Thyroid gland (tissue), 4 donors: ENCODE results near the gene NPW.

Experiments used
- CTCF ChIP-seq, 6 experiments: fragments of 200-600 bp in 3 of 6; fragments of 450-650 bp in 3 of 6; sonication (generic) in 3 of 6; IDR thresholded peaks; one replicate each; pipeline ENCODE4 v1.5.1; 2016 to 2019; ENCODE audit warnings: antibody characterized with exemption in 6 of 6, mild to moderate bottlenecking in 2 of 6, inconsistent platforms in 1 of 6, moderate library complexity in 1 of 6
- POLR2A ChIP-seq, 2 donors: fragments of 450-650 bp; IDR thresholded peaks; one replicate each; pipeline ENCODE4 v1.6.1; 2017; ENCODE audit warnings: antibody characterized with exemption in 2 of 2, mild to moderate bottlenecking in 2 of 2, moderate library complexity in 1 of 2

GRCh38 chr16:2019518-2019920 is at the start of gene NPW:
- TF ChIP-seq CTCF (IDR thresholded peaks at IDR 0.05) (no peak), POLR2A (IDR thresholded peaks at IDR 0.05) (no peak)
